Neural progenitor cell (in vitro differentiated cells): ENCODE results near the gene MYO16. TPM values are rescaled to one million over a fixed set of nuclear protein-coding genes. Genes with fewer than 3 reads are reported as not detected.
A peak's percentile ranks its signal among the peaks of the same experiment; 100 is the strongest.

ENCODE experiments used
- DNase-seq: peaks from one replicate; pipeline ENCODE4 v3.0.0-alpha.2; 2016; ENCODE audit warnings: low spot score
- H2AFZ ChIP-seq: fragments of 200-600 bp; sonication (generic); replicated peaks from 2 replicates; pipeline ENCODE4 v1.6.1; 2016; ENCODE audit warnings: antibody characterized with exemption
- H3F3A ChIP-seq: fragments of 200-600 bp; sonication (generic); 2 replicates; pipeline ENCODE4 v1.6.1; 2016; ENCODE audit warnings: antibody characterized with exemption, low read depth
- H3K27ac ChIP-seq: fragments of 200-600 bp; sonication (generic); 2 replicates; pipeline ENCODE4 v1.5.1; 2016; ENCODE audit warnings: mild to moderate bottlenecking
- H3K27me3 ChIP-seq: fragments of 200-600 bp; sonication (generic); 2 replicates; pipeline ENCODE4 v1.6.1; 2016; ENCODE audit warnings: mild to moderate bottlenecking, moderate library complexity
- H3K36me3 ChIP-seq: fragments of 200-600 bp; sonication (generic); 2 replicates; pipeline ENCODE4 v1.5.1; 2016
- H3K4me1 ChIP-seq: fragments of 200-600 bp; sonication (generic); 2 replicates; pipeline ENCODE4 v1.6.1; 2016; ENCODE audit warnings: mixed run types
- H3K4me2 ChIP-seq: fragments of 200-600 bp; sonication (generic); 2 replicates; pipeline ENCODE4 v1.6.1; 2016
- H3K4me3 ChIP-seq: fragments of 200-600 bp; sonication (generic); 2 replicates; pipeline ENCODE4 v1.5.1; 2016
- H3K79me2 ChIP-seq: fragments of 200-600 bp; sonication (generic); 2 replicates; pipeline ENCODE4 v1.6.1; 2016; ENCODE audit warnings: low read depth
- H3K9ac ChIP-seq: fragments of 200-600 bp; sonication (generic); 2 replicates; pipeline ENCODE4 v1.6.1; 2016
- H3K9me3 ChIP-seq: fragments of 200-600 bp; sonication (generic); 2 replicates; pipeline ENCODE4 v1.5.1; 2016; ENCODE audit warnings: low read depth
- H4K20me1 ChIP-seq: fragments of 200-600 bp; sonication (generic); 2 replicates; pipeline ENCODE4 v1.6.1; 2016; ENCODE audit warnings: low read depth
- H3K27ac Mint-ChIP-seq: 3 replicates; pipeline ENCODE4 v1.8.0; 2021; ENCODE audit warnings: mixed read lengths
- H3K27me3 Mint-ChIP-seq: 2 replicates; pipeline ENCODE4 v1.8.0; 2022; ENCODE audit warnings: low read depth, mild to moderate bottlenecking, inconsistent platforms, moderate library complexity, mixed read lengths; ENCODE audit not compliant: insufficient read depth
- H3K36me3 Mint-ChIP-seq: 3 replicates; pipeline ENCODE4 v1.8.0; 2021; ENCODE audit warnings: mixed read lengths
- H3K4me1 Mint-ChIP-seq: 3 replicates; pipeline ENCODE4 v1.8.0; 2021; ENCODE audit warnings: mixed read lengths
- H3K4me3 Mint-ChIP-seq: 3 replicates; pipeline ENCODE4 v1.8.0; 2021; ENCODE audit warnings: mild to moderate bottlenecking, moderate library complexity, mixed read lengths
- H3K9me3 Mint-ChIP-seq: 3 replicates; pipeline ENCODE4 v1.8.0; 2020; ENCODE audit warnings: mixed read lengths
- CTCF ChIP-seq: fragments of 200-600 bp; sonication (generic); IDR thresholded peaks from 2 replicates; pipeline ENCODE4 v1.5.1; 2017; ENCODE audit warnings: antibody characterized with exemption, mild to moderate bottlenecking
- EZH2 ChIP-seq: fragments of 200-600 bp; sonication (generic); IDR thresholded peaks from 2 replicates; pipeline ENCODE4 v1.6.1; 2017; ENCODE audit warnings: antibody characterized with exemption, mild to moderate bottlenecking, moderate library complexity
- EZH2phosphoT487 ChIP-seq: fragments of 200-600 bp; sonication (generic); IDR thresholded peaks from 2 replicates; pipeline ENCODE4 v1.6.1; 2017; ENCODE audit warnings: antibody characterized with exemption
- total RNA-seq: library from RNA; depleted of rRNA; stranded (reverse); fragments of >200 nt; gene quantifications from 2 replicates; pipeline ENCODE4 v1.2.3, GENCODE V29; 2015; ENCODE audit warnings: low replicate concordance

MYO16 gene
- total RNA-seq, 1 donor from 2014 or later = 0.41 TPM

- no peak overlapping the region for H3K4me2 ChIP-seq
- H3K27ac ChIP-seq = no peak overlapping the region
- H4K20me1 ChIP-seq = no peaks in the 10 kb centered on the region
These were observed 569.9 kb downstream of the MYO16 start for GRCh38 chr13:109199280-109199679.

GRCh38 chr13:109200556-109200955 lies 571.1 kb downstream of the MYO16 start:
- Histone ChIP-seq H3F3A (no peaks in the 10 kb centered on the region), H4K20me1 (no peaks in the 10 kb centered on the region), H3K4me2 (no peak overlapping the region), H3K27ac (no peak overlapping the region), H3K36me3 (no peaks in the 10 kb centered on the region), H3K9ac (no peak overlapping the region), H3K79me2 (no peaks in the 10 kb centered on the region), H3K9me3 (no peaks in the 10 kb centered on the region), H3K27me3 (no peaks in the 10 kb centered on the region), H2AFZ (no peak overlapping the region), H3K4me1 (peaks cover 24% of the 10 kb centered on the region), H3K4me3 (no peak overlapping the region)
- Mint-ChIP-seq H3K4me3 (no peak overlapping the region), H3K36me3 (no peaks in the 10 kb centered on the region), H3K9me3 (no peaks in the 10 kb centered on the region), H3K27ac (no peak overlapping the region), H3K4me1 (peaks cover 50% of the 10 kb centered on the region), H3K27me3 (peaks cover 4% of the 10 kb centered on the region)
- no peak for TF ChIP-seq EZH2phosphoT487
- TF ChIP-seq EZH2 = no peak
- no peak for TF ChIP-seq CTCF
- DNase-seq = no peak

More at GRCh38 chr13:109199280-109199679, 569.9 kb downstream of the MYO16 start:
- no peaks in the 10 kb centered on the region for H3K9me3 Mint-ChIP-seq
- peaks cover 56% of the 10 kb centered on the region for H3K4me1 Mint-ChIP-seq
- Histone ChIP-seq H3K27me3 (no peaks in the 10 kb centered on the region), H3K4me1 (peaks cover 24% of the 10 kb centered on the region), H3K79me2 (no peaks in the 10 kb centered on the region), H3K4me3 (no peak overlapping the region), H2AFZ (no peak overlapping the region), H3K9ac (no peak overlapping the region), H3K9me3 (no peaks in the 10 kb centered on the region), H3F3A (no peaks in the 10 kb centered on the region), H3K36me3 (no peaks in the 10 kb centered on the region)
- no peak overlapping the region for H3K4me3 Mint-ChIP-seq
- peaks cover 4% of the 10 kb centered on the region for H3K27me3 Mint-ChIP-seq
- H3K36me3 Mint-ChIP-seq = no peaks in the 10 kb centered on the region
- TF ChIP-seq EZH2phosphoT487 (no peak), EZH2 (no peak), CTCF (no peak)
- no peak for DNase-seq
- no peak overlapping the region for H3K27ac Mint-ChIP-seq

- no peak overlapping the region for H3K27ac ChIP-seq
- H3K4me1 ChIP-seq = peaks cover 12% of the 10 kb centered on the region
- H4K20me1 ChIP-seq = no peaks in the 10 kb centered on the region
- Mint-ChIP-seq H3K9me3 (peaks cover 2% of the 10 kb centered on the region), H3K27me3 (no peaks in the 10 kb centered on the region), H3K4me1 (peaks cover 29% of the 10 kb centered on the region), H3K36me3 (peaks cover 3% of the 10 kb centered on the region), H3K4me3 (no peak overlapping the region), H3K27ac (no peak overlapping the region)
- peak; percentile 47 for DNase-seq
- no peak overlapping the region for H3K4me2 ChIP-seq
- TF ChIP-seq CTCF (no peak), EZH2 (no peak), EZH2phosphoT487 (no peak)
- H3K4me3 ChIP-seq = no peak overlapping the region
- no peak overlapping the region for H2AFZ ChIP-seq
- no peaks in the 10 kb centered on the region for H3K27me3 ChIP-seq
- no peaks in the 10 kb centered on the region for H3K79me2 ChIP-seq
- no peaks in the 10 kb centered on the region for H3K9me3 ChIP-seq
- no peaks in the 10 kb centered on the region for H3F3A ChIP-seq
- H3K9ac ChIP-seq = no peak overlapping the region
- no peaks in the 10 kb centered on the region for H3K36me3 ChIP-seq
These were observed 574.2 kb downstream of the MYO16 start for GRCh38 chr13:109203587-109203986.
